Measurements from ENCODE around the gene UBE2M.
"Not testable (repeated sequence)": the region's sequence is repeated elsewhere in the genome, so short reads cannot be mapped to it uniquely, and the experiment has no call there.

The UBE2M gene

DNA sequence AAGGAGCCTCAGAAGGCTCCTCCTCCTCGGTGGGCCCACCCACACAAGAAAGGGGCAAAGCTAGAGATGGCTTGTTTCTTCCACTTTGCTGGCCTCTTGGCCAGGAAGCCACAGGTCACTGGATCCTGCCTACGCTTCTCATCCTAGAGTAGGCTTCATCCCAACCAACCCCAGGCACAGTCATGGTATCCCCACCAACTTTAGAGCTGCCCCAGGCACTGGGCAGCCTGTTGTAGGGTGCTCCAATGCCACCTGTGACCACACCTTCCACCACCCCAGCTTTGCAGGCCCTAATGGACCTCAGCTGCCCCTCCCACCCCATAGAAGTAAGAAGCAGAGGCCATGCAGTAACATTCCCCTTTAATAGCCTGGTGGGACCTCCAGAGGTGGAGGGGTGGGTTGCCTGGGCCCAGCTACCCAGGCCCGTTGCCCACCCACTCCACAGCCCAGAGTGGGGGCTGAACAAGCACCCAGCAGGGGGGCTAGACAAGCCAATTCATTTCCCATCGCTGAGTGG, 3.0 kb downstream of the UBE2M start:
- DNase-seq = no peak

DNA sequence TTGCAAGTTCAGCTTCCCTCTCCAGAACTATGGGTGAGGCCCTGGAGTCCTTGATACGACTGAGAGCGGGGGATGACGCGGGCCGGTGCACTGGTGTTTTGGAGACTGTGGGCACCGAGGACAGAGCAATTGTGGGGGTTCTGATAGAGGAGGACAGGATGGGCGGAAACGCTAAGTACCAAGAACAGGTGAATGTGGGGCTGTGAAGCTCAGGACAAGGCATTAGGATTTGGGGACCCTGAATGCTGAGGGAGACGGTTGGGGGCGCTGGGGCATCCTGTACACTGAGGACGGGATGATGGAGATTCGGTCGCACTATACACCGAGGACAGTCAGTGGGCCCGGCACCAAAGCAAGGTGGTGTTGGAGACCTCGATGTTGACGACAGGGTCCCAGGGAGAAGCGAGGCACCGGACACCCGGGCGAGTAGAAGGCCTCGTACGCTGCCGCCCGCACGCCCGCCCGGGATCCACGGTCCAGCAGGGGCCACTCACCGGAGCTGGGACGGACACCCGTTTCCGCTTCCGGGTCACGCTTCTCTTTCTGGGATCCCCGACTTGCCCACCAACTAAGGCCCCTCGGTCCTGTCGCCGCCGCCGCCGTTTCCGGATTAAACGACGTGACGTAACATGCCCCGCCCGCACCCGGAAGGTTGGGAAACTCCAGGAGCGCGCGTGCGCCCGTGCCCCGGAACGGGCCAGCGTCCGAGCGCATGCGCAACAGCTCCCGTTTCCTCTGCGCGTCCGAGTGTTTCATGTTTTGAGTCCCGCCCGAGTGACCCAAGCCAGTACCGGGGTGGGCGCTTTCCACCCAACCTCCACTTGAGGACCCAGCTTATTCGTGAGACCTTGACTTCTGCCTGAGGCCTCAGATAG, 3.7 kb downstream of the UBE2M start, which contains the start of gene CHMP2A:
Gene CHMP2A (minus strand): TSS at position 612 of the 875 bp plus-strand sequence. CDS start 893 bp downstream, outside the sequence.
- no peak for DNase-seq

DNA sequence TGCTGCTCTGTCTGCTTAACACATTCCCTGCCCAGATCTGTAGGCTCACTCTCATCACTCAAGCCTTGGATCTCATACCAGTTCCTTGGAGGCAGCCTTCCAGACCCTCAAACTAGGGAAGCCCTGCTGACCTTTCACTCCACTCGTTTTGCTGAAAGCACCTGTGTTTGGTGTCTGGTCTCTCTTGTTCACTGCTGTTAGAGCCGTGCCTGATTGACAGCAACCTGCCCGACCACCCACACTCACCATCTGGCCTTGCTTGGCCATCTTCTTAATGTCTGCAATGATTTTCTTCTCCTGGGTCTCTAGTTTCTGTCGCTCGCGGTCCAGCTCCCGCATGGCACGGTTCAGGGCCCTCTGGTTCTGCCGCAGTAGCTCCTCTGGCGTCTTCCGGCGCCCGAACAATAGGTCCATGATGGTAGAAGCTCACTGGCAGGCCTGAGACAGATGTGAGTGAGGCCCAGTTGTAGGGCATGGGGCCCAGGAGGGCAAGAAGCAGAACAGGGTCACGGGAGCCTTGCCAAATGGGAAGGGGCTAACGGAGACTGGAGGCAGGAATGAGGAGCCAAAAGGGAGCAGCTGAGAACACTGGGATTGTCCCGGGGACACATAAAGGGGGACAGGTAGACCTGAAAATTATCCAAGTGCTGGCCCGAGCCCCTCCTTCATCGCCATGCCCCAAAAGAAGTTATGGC, 4.5 kb downstream of the UBE2M start:
- no peak for DNase-seq

DNA sequence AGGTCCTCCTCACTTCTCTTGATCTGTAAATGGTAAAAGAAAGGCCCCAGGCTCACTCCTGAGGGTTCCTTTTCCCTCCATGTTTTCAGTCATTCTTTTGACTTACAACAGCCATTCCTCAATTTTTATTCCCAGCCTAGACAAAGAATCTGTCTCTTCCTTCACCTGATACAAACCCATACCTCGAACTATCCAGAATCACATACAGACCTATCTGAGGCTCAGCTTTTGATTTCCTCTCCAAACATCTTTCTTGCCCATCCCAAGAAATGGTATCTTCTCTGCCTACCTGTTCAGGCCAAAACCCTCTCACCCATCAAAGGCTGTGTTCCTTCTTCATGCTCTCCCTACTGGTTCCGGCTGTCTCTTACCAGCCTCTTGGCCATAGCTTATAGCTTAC, 5.8 kb downstream of the UBE2M start:
- DNase-seq = no peak

DNA sequence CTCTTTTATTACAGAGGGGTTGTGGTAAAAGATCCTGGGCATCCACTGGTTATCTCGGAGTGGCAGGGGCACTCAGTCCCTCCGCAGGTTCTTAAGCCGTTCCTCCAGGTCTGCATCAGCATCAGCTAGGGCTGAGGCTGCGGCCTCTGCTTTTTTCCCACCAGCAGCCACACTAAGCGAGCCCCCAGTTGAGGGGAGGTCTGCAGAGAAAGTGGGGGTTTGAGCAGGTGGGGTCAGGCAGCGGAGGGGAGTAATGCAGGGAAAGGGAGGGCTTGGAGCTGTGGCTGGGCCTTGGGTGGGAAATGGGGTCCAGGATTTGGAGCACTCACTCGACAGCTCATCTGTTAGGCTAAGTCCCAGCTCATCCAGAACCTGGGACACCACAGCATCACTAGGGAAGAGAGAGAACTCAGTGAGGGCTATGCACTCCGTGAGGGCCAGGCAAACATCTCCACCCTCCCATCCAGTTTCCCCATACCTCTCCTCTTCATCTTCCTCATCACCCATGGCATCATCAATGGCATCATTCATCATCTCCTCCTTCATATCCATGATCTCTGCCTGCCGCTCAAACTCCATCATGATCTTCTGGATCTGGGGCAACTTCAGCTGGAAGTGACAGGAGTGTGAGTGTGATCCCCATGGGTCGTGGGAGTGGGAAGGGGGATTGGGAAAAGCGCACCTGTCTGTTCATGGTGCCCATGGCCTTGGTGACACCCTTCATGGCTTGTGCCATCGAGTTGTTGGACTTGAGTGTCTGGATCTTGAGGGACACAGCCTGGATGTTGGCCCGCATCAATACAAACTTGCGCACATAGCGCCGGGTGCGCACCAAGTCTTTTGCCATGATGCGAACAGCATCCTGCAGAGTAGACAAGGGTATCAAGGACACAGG, 6.6 kb downstream of the UBE2M start:
- no peak for DNase-seq

DNA sequence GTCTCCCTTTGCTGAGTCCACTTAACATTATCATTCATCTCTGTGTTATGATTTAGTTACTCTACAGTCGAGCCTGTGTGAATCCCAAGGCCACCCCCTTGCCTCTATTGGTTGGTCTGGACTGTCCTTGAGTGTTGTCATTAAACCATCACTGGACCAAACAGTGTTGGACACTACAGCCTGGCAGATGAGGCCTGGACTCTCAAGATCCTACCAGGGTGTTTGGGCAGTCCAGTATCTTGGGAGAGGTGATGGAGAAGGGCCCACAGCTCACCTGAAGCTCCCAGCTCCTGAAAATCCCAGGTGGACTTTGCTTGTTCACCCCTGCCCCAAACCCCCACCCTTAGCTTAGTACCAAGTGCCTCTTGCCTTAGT, 7.3 kb downstream of the UBE2M start:
- no peak for DNase-seq

DNA sequence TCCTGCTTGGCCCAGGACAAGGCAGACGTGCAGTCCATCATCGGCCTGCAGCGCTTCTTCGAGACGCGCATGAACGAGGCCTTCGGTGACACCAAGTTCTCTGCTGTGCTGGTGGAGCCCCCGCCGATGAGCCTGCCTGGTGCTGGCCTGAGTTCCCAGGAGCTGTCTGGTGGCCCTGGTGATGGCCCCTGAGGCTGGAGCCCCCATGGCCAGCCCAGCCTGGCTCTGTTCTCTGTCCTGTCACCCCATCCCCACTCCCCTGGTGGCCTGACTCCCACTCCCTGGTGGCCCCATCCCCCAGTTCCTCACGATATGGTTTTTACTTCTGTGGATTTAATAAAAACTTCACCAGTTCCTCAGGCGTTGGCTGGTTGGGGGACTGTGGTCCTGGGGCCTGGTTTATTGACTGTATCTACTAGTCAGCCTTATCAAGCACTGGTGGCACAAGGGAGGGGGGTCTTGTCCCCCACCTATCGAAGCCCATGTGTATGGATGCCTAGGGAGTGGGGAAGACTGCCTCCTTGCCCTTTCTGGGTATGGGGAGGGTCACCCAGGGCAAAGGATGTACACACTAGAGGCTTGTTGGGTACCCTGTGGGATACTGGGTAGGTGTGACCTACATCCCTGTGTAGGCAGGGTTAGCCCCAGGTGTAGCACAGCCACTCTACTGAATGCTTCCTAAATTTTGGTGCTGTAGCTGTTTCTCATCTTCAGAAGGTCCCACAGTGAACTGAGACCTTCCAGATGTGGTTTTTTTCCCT, 7.9 kb downstream of the UBE2M start:
- no peak for DNase-seq

DNA sequence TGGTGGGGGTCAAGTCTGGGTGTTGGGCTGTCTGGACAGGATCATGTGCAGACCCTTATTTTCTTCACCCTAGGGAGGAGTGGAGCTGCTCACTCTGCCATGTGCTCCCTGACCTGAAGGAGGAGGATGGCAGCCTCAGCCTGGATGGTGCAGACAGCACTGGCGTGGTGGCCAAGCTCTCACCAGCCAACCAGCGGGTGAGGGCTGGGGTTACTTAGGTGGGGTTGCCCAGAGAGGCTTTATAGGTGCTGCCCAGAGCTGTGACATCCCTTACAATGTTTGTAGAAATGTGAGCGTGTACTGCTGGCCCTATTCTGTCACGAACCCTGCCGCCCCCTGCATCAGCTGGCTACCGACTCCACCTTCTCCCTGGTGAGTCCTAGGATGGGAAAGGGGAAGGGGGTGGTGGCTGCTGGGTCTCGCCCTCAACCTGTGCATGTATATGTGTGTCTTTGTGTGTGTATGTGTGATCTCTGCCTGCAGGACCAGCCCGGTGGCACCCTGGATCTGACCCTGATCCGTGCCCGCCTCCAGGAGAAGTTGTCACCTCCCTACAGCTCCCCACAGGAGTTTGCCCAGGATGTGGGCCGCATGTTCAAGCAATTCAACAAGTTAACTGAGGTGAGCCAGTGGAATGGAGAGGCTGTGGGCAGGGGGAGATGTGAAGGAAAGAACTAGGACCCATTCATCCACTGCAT, 8.6 kb downstream of the UBE2M start:
- DNase-seq = no peak

DNA sequence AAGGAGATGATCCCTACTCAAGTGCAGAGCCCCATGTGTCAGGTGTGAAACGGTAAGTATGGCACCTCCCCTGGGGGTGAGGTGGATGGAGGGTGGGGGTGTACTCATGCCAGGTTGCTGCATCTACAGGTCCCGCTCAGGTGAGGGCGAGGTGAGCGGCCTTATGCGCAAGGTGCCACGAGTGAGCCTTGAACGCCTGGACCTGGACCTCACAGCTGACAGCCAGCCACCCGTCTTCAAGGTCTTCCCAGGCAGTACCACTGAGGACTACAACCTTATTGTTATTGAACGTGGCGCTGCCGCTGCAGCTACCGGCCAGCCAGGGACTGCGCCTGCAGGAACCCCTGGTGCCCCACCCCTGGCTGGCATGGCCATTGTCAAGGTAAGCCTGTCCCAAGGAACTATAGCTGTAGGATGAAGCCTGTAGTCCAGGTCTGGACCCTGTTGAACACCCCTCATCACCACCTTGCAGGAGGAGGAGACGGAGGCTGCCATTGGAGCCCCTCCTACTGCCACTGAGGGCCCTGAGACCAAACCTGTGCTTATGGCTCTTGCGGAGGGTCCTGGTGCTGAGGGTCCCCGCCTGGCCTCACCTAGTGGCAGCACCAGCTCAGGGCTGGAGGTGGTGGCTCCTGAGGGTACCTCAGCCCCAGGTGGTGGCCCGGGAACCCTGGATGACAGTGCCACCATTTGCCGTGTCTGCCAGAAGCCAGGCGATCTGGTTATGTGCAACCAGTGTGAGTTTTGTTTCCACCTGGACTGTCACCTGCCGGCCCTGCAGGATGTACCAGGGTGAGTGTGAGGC, 9.3 kb downstream of the UBE2M start:
- no peak for DNase-seq

DNA sequence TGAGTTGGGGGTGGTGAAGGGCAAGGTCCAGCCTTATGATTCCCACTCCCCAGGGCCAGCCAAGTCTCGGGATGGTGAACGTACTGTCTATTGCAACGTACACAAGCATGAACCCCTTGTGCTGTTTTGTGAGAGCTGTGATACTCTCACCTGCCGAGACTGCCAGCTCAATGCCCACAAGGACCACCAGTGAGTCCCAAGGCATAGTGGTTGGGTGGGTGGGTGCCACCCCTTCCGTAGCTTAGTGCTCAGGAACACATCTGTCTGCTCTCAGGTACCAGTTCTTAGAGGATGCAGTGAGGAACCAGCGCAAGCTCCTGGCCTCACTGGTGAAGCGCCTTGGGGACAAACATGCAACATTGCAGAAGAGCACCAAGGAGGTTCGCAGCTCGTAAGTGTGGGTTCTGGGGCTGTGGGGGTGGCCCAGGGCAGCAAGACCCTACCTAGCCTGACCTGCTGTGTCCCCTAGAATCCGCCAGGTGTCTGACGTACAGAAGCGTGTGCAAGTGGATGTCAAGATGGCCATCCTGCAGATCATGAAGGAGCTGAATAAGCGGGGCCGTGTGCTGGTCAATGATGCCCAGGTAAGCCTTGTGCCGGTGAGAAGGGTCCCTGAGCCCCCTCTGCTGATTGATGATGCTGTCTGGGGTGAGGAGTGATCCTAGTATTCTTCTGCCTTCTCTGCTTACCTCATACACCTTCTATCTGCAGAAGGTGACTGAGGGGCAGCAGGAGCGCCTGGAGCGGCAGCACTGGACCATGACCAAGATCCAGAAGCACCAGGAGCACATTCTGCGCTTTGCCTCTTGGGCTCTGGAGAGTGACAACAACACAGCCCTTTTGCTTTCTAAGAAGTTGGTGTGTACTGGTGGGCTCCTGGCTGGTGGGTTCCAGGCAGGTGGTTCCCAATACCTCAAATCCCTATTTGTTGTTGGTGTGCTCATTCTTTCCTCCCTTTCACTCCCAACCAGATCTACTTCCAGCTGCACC, 10.8 kb downstream of the UBE2M start:
- DNase-seq = no peak

DNA sequence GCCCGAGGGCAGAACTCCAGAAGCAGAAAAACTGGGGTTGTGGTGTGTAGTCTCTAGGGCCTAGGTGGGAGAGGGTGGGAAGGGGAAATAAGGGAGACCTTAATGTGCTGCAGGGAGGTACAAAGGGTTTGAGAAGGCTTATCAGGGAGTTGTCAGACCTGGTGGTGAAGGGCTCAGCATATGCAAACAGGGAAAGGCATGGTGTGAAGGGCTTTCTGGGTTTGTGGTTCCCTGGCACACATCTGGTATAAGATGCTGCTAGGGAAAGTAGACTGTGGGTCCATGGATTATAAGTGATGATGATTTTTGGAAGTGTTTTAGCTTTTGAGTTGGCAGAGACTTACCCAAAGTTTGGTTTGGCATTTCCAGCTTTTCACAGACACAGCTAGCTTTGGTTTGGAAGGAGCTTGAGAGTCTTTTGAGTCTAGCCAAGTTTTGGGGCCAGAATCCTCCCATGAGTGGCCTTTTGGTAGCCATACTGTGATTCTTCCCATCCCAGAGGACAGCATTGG, 12.3 kb downstream of the UBE2M start:
- DNase-seq = no peak

DNA sequence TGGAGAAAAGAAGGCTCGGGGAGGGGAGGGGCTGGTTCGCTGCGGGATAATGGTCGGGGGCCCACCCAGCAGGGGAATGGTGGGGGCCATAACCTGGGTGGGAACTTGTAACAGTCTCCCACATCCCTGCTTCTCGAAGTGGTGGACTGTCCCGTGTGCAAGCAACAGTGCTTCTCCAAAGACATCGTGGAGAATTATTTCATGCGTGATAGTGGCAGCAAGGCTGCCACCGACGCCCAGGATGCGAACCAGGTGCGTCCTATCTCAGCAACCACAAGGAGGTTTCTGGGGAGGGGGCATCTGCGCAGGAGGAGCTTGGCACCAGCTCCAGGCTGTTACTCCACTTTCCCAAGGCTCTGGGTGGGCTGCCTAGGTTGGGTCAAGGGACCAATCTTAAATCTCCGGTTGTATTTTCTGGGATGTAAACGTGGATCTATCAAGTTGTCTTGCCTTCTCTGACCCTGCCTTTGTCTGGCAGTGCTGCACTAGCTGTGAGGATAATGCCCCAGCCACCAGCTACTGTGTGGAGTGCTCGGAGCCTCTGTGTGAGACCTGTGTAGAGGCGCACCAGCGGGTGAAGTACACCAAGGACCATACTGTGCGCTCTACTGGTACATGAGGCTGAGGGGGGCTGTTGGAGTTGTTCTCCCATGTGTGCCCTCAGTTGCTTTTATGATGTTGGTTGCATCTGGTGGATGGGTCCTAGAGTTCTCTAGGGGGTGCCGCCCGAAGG, 13.0 kb downstream of the UBE2M start:
- no peak for DNase-seq

DNA sequence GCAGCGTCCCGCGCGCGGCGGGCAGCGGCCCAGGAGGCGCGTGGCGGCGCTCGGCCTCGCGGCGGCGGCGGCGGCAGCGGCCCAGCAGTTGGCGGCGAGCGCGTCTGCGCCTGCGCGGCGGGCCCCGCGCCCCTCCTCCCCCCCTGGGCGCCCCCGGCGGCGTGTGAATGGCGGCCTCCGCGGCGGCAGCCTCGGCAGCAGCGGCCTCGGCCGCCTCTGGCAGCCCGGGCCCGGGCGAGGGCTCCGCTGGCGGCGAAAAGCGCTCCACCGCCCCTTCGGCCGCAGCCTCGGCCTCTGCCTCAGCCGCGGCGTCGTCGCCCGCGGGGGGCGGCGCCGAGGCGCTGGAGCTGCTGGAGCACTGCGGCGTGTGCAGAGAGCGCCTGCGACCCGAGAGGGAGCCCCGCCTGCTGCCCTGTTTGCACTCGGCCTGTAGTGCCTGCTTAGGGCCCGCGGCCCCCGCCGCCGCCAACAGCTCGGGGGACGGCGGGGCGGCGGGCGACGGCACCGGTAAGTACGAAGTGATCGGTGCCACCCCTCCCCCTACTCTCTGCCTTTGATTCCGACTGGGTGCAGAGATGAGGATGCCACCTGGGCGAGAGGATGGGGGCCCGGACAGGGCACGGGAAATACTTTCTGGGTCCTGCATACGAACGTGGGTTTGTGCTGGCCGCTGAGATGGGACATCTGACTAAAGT, 13.7 kb downstream of the UBE2M start:
- no peak for DNase-seq

DNA sequence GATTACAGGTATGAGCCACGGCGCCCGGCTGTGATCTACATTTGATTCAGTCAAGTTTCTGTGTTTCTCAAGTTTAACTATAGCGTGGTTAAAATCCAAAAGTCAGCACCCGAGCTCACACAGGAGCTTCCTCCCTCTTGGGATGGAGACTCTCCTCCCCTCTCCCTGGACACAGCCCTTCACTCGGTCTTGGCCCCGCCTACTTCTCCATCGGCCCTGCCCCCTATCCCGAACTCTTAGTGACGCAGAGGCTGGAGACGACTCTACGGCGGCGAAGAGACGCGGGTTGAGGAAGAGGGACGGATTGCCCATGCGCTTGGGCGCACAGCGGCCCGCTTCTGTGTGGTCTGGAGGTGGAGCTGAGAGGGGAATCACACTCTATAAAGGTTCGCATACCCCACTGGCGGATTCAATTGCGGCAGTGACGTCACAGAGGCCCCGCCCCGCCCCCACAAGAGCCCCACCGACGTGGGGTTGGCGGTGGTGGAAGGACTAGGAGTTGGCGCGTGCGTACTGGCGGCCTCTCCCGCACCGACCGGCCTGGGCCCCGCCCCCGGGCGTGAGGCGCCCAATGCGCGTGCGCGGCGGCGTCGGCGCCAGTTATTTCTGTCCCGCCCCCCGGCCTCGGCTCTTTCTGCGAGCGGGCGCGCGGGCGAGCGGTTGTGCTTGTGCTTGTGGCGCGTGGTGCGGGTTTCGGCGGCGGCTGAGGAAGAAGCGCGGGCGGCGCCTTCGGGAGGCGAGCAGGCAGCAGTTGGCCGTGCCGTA, 14.4 kb downstream of the UBE2M start, which contains the start of gene TRIM28:
Gene TRIM28 (plus strand): TSS at position 239 of the 765 bp plus-strand sequence. CDS start 694 bp downstream, outside the sequence.
- DNase-seq = no peak

DNA sequence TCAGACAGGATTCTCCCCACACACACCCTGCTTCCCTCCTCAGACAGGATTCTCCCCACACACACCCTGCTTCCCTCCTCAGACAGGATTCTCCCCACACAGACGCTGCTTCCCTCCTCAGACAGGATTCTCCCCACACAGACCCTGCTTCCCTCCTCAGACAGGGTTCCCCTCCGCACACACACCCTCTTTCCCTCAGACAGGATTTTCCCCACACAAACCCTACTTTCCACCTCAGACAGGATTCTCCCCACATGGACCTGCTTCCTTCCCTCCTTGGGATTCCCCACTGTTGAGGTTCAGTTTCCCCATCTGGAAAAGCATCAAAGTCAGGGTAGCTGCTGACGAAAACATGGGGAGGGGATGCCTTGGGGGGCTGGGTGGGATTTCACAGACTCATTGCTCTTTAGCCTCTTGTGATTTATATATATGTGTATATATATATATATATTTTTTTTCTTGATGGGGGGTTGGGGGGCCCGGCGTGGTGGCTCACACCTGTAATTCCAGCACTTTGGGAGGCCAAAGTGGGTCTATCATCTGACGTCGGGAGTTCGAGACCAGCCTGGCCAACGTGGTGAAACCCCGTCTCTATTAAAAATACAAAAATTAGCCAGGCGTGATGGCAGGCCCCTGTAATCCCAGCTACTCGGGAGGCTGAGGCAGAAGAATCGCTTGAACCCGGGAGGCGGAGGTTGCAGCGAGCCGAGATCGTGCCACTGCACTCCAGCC, 15.6 kb downstream of the UBE2M start:
- DNase-seq = not testable (repeated sequence)

DNA sequence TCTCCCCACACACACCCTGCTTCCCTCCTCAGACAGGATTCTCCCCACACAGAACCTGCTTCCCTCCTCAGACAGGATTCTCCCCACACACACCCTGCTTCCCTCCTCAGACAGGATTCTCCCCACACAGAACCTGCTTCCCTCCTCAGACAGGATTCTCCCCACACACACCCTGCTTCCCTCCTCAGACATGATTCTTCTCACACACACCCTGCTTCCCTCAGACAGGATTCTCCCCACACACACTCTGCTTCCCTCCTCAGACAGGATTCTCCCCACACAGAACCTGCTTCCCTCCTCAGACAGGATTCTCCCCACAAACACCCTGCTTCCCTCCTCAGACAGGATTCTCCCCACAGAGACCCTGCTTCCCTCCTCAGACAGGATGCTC, 19.2 kb downstream of the UBE2M start:
- DNase-seq = not testable (repeated sequence)
